SK-N-DZ (cell line): ENCODE measurements around the gene AARSD1.
"Not testable (repeated sequence)": the region's sequence is repeated elsewhere in the genome, so short reads cannot be mapped to it uniquely, and the experiment has no call there.

ENCODE experiments used
- DNase-seq: peaks from one replicate; pipeline ENCODE4 v3.0.0-alpha.2; 2015; ENCODE audit warnings: low spot score

The AARSD1 gene

DNA sequence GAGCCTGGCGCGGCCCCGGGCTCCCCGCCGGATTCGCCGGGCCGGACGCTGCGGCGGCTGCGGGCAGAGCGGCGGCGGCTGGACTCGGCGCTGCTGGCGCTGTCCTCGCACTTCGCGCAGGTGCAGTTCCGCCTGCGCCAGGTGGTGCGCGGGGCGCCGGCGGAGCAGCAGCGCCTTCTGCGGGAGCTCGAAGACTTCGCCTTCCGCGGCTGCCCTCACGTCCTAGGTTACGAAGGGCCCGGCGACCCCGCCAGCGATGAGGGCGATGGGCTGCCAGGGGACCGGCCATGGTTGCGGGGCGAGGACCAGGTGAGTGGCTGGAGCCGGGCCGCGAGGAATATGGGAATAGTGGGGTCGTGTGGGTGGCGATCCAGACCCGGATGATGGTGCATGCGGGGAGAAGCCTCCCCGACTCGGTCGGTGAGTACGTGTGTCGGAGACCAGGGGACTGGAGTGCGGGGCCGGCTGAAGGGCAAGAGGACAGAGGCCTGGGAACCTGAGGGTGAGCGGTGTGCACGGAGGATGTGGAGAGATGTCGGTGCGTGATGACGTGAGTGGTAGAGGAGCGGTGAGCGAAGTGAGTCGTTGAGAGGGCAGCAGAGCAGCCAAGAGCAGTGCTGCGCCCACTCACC is 16.6 kb upstream of the AARSD1 start:
- DNase-seq, result peak; percentile 61

GRCh38 chr17:42980274-42980765 is 16.1 kb upstream of the AARSD1 start, which contains the start of gene RUNDC1:
Gene RUNDC1 (plus strand): TSS chr17:42980565. CDS start chr17:42980577, 12 bp downstream.
- DNase-seq, result peak; percentile 89

DNA sequence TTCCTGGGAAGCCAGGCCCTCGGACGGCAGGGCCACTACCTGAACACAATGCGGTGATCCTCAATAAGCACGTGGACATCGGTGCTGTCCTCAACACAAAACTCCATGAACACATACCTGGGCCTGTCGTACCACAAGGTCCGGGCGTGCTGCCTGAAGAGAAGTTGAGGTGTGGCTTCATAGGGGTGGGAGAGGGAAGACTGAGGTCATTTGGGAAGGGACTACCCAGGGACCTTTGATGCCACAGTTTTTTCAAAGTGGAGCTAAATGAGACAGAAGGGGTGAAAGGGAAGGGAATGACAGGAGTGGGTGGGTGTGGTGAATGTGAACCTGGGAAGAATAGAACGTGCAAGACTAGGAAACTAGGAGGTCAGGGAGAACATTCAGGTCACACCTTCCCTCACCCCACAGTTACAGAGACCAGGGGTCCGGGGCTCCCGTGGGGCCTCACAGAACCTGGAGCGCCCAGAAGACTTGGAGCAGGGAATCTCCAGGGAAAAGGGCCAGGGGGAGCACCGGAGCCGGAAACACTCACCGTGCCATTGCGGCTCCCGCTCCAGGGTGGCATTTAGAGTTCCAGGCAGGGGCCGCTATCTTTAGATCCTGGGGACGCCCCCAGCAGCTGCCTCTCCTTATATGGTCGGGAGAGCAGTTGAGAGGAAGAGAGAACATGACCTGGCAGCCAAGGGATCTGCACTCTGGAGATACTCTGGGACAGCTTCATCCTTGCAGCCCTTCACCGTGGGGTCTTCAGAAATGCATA is 15.4 kb upstream of the AARSD1 start, which contains the start of gene PTGES3L:
Gene PTGES3L (minus strand): TSS at position 570 of the 763 bp plus-strand sequence. CDS start 27 bp downstream, at position 543.
- DNase-seq, result peak; percentile 94

DNA sequence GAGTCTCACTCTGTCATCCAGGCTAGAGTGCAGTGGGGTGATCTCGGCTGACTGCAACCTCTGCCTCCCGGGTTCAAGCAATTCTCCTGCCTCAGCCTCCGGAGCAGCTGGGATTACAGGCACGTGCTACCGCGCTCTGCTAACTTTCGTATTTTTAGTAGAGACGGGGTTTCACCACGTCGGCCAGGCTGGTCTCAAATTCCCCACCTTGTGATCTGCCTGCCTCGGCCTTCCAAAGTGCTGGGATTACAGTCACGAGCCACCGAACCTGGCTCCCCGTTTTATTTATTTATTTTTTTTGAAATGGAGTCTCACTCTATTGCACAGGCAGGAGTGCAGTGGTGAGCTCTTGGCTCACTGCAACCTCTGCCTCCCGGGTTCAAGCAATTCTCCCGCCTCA is 11.4 kb upstream of the AARSD1 start:
- DNase-seq, result not testable (repeated sequence)

- no peak for DNase-seq
Observed at GRCh38 chr17:42975265-42975664, 11.0 kb upstream of the AARSD1 start.

DNA sequence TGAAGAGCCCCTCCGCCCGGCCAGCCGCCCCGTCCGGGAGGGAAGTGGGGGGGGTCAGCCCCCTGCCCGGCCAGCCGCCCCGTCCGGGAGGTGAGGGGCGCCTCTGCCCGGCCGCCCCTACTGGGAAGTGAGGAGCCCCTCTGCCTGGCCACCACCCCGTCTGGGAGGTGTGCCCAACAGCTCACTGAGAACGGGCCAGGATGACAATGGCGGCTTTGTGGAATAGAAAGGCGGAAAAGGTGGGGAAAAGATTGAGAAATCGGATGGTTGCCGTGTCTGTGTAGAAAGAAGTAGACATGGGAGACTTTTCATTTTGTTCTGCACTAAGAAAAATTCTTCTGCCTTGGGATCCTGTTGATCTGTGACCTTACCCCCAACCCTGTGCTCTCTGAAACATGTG is 9.1 kb upstream of the AARSD1 start:
- DNase-seq, result not testable (repeated sequence)

DNA sequence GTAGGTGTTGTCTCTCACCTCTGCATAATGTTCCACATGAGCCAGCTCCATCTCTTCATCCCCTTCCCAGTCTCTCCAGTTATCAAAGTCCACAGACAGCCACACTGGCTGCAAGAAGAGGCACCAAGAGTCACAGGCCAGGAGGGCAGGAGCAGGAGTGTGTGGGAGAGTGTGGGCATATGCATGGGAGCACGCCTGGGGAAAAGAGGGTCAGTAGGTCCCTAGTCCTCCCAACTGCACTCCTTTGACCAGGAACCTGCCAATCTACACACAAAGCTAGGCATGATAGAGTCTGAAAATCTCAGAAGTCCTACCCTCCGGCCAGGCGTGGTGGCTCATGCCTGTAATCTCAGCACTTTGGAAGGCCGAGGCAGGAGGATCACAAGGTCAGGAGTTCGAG is 7.3 kb upstream of the AARSD1 start:
- DNase-seq, result no peak

DNA sequence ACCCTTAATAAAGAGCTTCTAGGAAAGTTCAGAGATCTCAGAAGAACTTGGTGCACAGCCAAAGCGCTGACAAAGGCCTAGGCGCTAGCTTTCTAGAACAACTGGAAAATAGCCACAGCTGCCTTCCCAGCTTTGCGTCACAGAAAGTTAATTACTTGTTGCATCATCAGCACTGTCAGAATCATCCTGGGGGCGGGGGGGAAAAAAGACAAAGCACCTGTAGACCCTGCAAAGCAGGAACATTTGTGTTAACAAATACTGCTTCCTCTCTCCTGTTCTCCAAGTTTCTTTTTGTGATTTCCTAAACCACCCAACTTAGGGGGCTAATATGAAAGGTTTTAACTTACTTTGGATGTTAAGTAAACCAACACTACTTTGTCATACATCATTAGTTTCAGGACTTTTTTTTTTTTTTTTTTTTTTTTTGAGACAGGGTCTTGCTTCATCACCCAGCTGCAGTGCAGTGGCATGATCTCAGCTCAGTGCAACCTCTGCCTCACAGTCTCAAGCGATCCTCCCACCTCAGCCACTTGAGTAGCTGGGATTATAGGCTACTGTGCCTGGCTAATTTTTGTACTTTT is 4.8 kb upstream of the AARSD1 start:
- DNase-seq, result no peak

- no peak for DNase-seq
Observed at GRCh38 chr17:42967925-42968324, 3.7 kb upstream of the AARSD1 start.

- no peak for DNase-seq
Observed at GRCh38 chr17:42953669-42954068, 10.6 kb downstream of the AARSD1 start.

- DNase-seq, result no peak
Observed at GRCh38 chr17:42950044-42950783, 14.0 kb downstream of the AARSD1 start.

DNA sequence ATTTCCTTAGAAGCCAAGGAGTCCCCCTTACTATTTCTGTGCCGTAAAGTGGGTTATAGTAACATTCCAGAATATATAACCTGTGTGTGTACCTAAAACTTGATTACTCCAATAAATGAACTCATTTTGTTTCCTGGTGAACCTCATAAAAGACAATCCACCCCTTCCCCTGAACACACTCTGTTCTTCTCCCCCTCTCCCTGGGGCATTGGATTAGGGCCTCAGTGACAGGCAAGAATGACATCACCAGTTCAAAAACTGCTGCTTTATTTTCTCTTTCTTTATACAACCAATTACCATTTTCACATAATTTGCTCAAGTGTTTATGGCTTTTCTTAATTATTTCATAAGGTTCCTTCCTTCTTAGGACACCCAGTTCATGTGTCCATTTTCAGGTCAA is 17.4 kb downstream of the AARSD1 start:
- no peak for DNase-seq

DNA sequence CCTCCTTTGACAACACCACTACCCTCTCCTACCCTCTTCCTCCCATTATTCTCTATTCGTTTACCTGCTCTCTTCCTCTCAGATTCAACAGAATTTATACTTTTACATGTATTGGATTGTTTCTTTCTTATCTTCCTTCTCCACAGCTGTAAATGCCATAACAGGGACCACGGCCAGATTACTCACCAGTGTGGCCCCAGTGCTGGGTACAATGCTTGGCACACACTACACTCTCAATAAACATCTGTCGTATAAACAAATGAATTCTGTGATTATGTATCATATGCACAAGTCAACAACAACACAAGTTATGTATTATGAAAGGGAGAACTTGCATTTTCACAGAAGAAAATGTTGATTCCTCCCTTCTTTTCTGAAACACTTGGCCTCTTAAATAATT is 20.0 kb downstream of the AARSD1 start:
- DNase-seq, result no peak

GRCh38 chr17:42937712-42938596 is 26.3 kb downstream of the AARSD1 start:
- DNase-seq, result peak; percentile 70

DNA sequence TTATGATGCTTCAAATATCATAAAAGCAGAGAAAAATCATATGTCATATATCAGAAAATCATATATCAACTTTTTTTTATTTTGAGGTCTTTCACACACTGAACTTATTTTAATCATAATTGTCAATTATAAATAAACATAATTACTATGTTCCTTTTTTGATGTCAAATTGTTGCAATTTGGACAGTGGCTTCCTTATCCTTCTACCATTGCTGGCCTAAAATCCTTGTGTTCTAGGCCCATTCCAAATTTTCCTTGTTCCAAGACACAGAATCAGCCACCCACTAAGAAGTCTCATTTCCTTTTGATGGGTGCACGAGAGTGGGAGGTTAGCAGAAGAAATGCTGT is 34.8 kb downstream of the AARSD1 start:
- no peak for DNase-seq

- DNase-seq, result peak; percentile 45
Observed at GRCh38 chr17:42928714-42929496, 35.3 kb downstream of the AARSD1 start.

GRCh38 chr17:42924891-42925290 is 39.4 kb downstream of the AARSD1 start:
- no peak for DNase-seq

- not testable (repeated sequence) for DNase-seq
Observed at GRCh38 chr17:42923472-42923871, 40.8 kb downstream of the AARSD1 start.

DNA sequence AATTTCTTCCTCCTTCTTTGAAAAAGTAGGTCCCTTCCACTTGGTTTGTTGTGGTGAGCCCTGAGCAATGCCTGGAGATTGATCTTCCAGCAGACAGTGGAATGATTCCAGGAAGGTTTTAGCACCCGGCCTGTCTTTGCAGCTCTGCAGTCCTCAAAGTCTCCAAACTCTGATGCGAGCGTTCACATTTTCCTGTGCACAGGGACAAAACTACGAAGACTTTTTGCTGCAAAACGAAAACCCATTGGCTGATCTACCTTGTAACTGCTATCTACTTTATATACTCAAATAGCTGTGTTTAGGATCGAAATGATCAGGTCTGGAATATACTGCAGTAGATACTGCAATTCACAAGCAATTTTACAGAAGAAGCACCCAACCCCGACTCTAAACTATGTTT is 42.0 kb downstream of the AARSD1 start:
- peak; percentile 37 for DNase-seq

DNA sequence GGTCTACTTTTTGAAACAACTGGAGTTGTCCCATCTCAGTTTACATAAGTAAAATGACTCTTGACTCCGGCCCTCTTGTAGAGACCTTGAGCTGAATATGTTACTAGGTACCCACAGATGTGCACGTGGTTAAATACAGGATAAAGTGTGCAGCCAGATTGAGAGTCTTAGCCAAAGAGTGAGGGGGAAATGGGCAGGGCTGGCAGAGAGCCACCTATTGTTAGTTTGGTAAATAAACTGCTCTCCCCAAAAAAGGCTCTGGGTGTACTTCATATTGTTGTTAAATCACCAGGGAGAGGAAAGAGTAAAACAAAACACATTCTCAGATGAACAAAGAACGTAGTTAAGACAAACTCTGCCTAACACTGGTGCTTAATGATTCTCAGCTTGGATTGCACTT is 43.3 kb downstream of the AARSD1 start:
- no peak for DNase-seq
